Omental fat pad (tissue), 4 donors: ENCODE measurements around the gene SMIM28. TPM values are rescaled to one million over a fixed set of nuclear protein-coding genes. Genes with fewer than 3 reads are reported as not detected.

ENCODE experiments used
- ATAC-seq: fragments of 150-250 bp; one replicate; pipeline ENCODE4 v1.9.1; 2016; ENCODE audit warnings: mild to moderate bottlenecking, moderate library complexity; ENCODE audit not compliant: low FRiP score
- DNase-seq: peaks from one replicate; pipeline ENCODE4 v3.0.0-alpha.2; 2019; ENCODE audit warnings: low spot score
- total RNA-seq, 4 donors: library from RNA; depleted of rRNA; stranded (reverse); fragments of >200 nt; gene quantifications; one replicate each; pipeline ENCODE4 v1.1.0, GENCODE V29; 2016
- TF ChIP-seq, protein P1 (sequence below), 3 donors: fragments of 450-650 bp; IDR thresholded peaks; one replicate each; pipeline ENCODE4 v1.5.1; 2016 to 2017; ENCODE audit warnings: antibody characterized with exemption in 3 of 3, mild to moderate bottlenecking in 3 of 3, moderate library complexity in 2 of 3

Gene SMIM28
- total RNA-seq, 4 donors from 2014 or later: not detected

DNA sequence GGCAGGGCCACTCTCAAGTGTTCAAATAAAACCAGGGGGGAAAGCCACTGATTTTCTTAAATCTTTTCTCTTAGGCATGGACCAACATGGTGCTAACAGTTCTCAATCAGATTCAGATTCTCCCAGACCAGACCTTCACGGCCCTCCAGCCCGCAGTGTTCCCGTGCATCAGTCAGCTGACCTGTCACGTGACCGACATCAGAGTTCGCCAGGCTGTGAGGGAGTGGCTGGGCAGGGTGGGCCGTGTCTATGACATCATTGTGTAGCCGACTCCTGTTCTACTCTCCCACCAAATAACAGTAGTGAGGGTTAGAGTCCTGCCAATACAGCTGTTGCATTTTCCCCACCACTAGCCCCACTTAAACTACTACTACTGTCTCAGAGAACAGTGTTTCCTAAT lies 41.5 kb upstream of the SMIM28 start:
- TF ChIP-seq, protein P1, sequence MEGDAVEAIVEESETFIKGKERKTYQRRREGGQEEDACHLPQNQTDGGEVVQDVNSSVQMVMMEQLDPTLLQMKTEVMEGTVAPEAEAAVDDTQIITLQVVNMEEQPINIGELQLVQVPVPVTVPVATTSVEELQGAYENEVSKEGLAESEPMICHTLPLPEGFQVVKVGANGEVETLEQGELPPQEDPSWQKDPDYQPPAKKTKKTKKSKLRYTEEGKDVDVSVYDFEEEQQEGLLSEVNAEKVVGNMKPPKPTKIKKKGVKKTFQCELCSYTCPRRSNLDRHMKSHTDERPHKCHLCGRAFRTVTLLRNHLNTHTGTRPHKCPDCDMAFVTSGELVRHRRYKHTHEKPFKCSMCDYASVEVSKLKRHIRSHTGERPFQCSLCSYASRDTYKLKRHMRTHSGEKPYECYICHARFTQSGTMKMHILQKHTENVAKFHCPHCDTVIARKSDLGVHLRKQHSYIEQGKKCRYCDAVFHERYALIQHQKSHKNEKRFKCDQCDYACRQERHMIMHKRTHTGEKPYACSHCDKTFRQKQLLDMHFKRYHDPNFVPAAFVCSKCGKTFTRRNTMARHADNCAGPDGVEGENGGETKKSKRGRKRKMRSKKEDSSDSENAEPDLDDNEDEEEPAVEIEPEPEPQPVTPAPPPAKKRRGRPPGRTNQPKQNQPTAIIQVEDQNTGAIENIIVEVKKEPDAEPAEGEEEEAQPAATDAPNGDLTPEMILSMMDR (IDR thresholded peaks at IDR 0.05): no peak
- DNase-seq (no peak), ATAC-seq (no peak)

DNA sequence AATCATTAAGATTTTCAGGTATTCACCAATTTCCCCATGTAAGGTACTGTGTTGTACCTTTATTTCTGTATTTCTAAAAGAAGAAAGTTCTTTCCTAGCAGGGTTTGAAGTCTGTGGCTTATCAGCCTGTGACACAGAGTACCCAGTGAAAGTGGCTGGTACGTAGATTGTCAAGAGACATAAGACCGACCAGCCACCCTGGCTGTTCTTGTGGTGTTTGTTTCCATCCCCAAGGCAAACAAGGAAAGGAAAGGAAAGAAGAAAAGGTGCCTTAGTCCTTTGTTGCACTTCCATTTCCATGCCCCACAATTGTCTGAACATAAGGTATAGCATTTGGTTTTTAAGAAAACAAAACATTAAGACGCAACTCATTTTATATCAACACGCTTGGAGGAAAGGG lies 40.6 kb upstream of the SMIM28 start:
- TF ChIP-seq, protein P1 (IDR thresholded peaks at IDR 0.05): no peak
- DNase-seq (no peak), ATAC-seq (no peak)

DNA sequence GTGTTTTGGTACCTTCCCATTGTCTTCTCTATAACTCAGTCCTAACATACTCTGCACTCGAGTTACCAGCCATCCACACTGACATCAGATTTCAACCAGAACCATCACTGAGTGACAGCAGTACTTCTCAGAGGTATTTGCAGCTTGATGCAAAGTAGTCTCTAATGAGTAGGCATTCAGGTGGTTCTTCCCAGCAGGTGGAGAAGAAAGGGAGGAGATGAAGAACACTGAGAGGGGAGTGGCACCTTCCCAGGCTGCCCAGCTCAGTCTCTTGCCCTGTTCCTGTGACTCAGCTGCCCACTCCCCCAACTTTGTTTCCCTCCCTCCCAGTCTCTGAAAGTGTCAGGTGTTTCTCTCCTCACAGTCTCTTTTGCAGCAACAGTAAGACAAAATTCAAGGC lies 38.7 kb upstream of the SMIM28 start:
- DNase-seq: no peak
- no peak for ATAC-seq
- TF ChIP-seq, protein P1 (IDR thresholded peaks at IDR 0.05): no peak

DNA sequence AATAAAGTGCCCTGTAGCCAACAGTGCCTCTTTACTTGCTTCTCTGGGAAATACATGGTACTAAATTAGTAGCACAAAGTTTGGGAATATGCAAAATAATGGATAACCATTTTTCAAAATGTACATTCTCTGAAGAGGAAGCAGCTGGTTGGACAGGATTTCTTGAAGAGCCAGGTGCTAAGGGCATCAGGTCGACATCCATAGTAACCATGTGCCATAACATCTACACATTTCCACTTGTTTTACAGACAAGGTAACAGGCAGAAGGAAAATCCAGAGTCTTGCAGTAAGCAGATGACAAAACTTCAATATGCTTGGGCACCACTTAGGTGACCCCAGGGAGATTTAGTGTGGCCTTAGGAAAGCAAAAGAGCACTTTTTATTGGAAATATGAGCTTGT lies 36.5 kb upstream of the SMIM28 start:
- no peak for DNase-seq
- TF ChIP-seq, protein P1 (IDR thresholded peaks at IDR 0.05): no peak
- ATAC-seq: no peak

DNA sequence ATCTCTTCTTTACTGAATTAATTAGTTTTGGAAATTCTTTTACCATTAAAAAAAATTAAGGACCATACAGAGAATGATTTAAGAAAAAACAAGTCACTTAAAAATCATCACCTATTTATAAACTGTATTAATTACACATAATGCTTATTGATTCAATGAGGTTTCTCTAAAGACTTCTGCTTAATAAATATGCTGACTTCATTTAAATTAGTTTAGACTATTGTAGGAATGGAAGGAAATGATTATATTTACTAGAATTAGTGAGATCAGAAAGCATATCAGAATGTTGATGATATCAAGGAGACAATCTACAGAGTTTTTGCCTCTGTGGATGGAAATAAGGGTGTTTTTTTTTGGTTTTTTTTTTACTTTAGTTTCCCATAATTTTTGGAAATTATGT lies 34.6 kb upstream of the SMIM28 start:
- TF ChIP-seq, protein P1 (IDR thresholded peaks at IDR 0.05): no peak
- DNase-seq: no peak
- no peak for ATAC-seq

DNA sequence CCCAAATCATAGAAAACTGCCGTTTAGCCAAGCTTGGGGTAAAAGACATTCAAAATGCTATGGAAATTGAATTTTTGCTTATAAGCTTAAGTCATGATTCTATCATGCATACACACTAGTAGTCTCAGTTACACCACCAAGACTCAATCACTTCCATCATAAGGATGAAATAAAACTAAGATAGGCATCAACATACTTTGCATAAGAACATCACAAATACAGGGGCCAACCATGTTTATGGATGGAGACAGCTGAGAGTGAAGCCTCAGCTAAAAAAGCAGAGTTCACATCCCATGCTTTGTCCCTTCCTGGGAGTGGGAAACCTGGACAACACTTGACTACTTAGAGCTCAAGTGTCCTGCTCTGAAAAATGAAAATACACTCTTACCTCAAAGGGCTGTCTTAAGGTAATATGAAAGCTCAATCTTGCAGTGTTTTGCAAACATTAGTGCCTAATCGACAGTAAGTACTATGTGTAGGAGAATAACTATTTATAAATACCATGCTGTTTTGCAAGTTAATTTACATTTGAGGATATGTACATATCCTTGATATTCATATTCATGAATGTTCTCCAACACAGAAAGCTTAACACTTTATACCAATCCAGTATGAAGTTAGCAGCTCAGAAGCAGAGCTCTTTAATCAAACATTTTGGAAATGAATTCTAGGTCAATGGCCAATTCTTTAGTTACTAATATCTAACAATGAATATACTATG lies 32.0 kb upstream of the SMIM28 start:
- ATAC-seq (no peak), DNase-seq (no peak)
- TF ChIP-seq, protein P1 (IDR thresholded peaks at IDR 0.05): no peak
